Epidermal melanocyte (primary cell): ENCODE results near the gene NTRK1.

Source experiments
- DNase-seq: peaks from one replicate; pipeline ENCODE4 v3.0.0; 2011; ENCODE audit warnings: low spot score; ENCODE audit not compliant: insufficient read length

NTRK1 gene

GRCh38 chr1:156857532-156857931 is 3.1 kb upstream of the NTRK1 start:
- no peak for DNase-seq

GRCh38 chr1:156858555-156858956 is 2.1 kb upstream of the NTRK1 start:
- no peak for DNase-seq

GRCh38 chr1:156858959-156859522 is 1.6 kb upstream of the NTRK1 start, which contains the start of gene INSRR:
Gene INSRR (minus strand): TSS chr1:156859117. CDS start chr1:156858621, 496 bp downstream.
- DNase-seq: no peak

- no peak for DNase-seq
These were observed 1.0 kb upstream of the NTRK1 start for GRCh38 chr1:156859523-156860112.

GRCh38 chr1:156860113-156860627 is 495 bp upstream of the NTRK1 start:
- DNase-seq: no peak

GRCh38 chr1:156862584-156862983 is 1.9 kb downstream of the NTRK1 start:
- DNase-seq: no peak

GRCh38 chr1:156862997-156863599 is 2.4 kb downstream of the NTRK1 start:
- no peak for DNase-seq

- DNase-seq: no peak
These were observed 3.0 kb downstream of the NTRK1 start for GRCh38 chr1:156863631-156864030.

GRCh38 chr1:156864796-156865195 is 4.1 kb downstream of the NTRK1 start:
- DNase-seq: no peak

- no peak for DNase-seq
These were observed 4.6 kb downstream of the NTRK1 start for GRCh38 chr1:156865258-156865657.

- no peak for DNase-seq
These were observed 5.2 kb downstream of the NTRK1 start for GRCh38 chr1:156865865-156866248.

- no peak for DNase-seq
These were observed 5.7 kb downstream of the NTRK1 start for GRCh38 chr1:156866249-156866909.

GRCh38 chr1:156868341-156868740 is 7.7 kb downstream of the NTRK1 start:
- DNase-seq: no peak

- no peak for DNase-seq
These were observed 8.8 kb downstream of the NTRK1 start for GRCh38 chr1:156869455-156869854.

GRCh38 chr1:156873659-156874058 is 13.0 kb downstream of the NTRK1 start:
- DNase-seq: no peak

- DNase-seq: no peak
These were observed 13.5 kb downstream of the NTRK1 start for GRCh38 chr1:156874142-156874541.

GRCh38 chr1:156874572-156875340 is 14.1 kb downstream of the NTRK1 start:
- DNase-seq: no peak

- DNase-seq: no peak
These were observed 14.6 kb downstream of the NTRK1 start for GRCh38 chr1:156875341-156875615.

GRCh38 chr1:156876281-156876680 is 15.6 kb downstream of the NTRK1 start:
- DNase-seq: no peak

GRCh38 chr1:156877433-156878170 is 16.9 kb downstream of the NTRK1 start:
- no peak for DNase-seq

GRCh38 chr1:156879876-156880275 is 19.2 kb downstream of the NTRK1 start:
- no peak for DNase-seq
